Mesenchymal stem cell (in vitro differentiated cells and primary cell): ENCODE measurements around the gene ATP1B3.

Experiments used
- DNase-seq: peaks from one replicate; pipeline ENCODE4 v3.0.0-alpha.2; 2013
- H2AFZ ChIP-seq: one replicate; pipeline ENCODE4 v1.6.1; 2013; ENCODE audit warnings: low read depth, mild to moderate bottlenecking, control low read depth, inconsistent platforms, low read length, moderate library complexity
- H2AK5ac ChIP-seq: 2 replicates; pipeline ENCODE4 v1.6.1; 2013; ENCODE audit warnings: low read length, moderate library complexity, mild to moderate bottlenecking, inconsistent platforms; ENCODE audit not compliant: severe bottlenecking
- H2BK120ac ChIP-seq: one replicate; pipeline ENCODE4 v1.6.1; 2013; ENCODE audit warnings: low read depth, mild to moderate bottlenecking, inconsistent platforms, low read length, moderate library complexity
- H2BK12ac ChIP-seq, 2 experiments: one replicate each; pipeline ENCODE4 v1.6.1; 2013; ENCODE audit warnings: inconsistent platforms in 2 of 2, low read length in 2 of 2, mild to moderate bottlenecking in 2 of 2, moderate library complexity in 2 of 2, control low read depth in 1 of 2
- H2BK15ac ChIP-seq: one replicate; pipeline ENCODE4 v1.6.1; 2013; ENCODE audit warnings: mild to moderate bottlenecking, low read depth, inconsistent platforms; ENCODE audit not compliant: poor library complexity, severe bottlenecking
- H2BK5ac ChIP-seq: 2 replicates; pipeline ENCODE4 v1.6.1; 2013; ENCODE audit warnings: low read depth, mild to moderate bottlenecking, low read length, control low read depth, inconsistent platforms; ENCODE audit not compliant: poor library complexity, severe bottlenecking
- H3K14ac ChIP-seq, 2 experiments: one replicate each; pipeline ENCODE4 v1.6.1; 2013; ENCODE audit warnings: inconsistent platforms in 2 of 2, low read length in 2 of 2, control low read depth in 1 of 2, mild to moderate bottlenecking in 1 of 2, moderate library complexity in 1 of 2
- H3K18ac ChIP-seq, 2 experiments: one replicate each; pipeline ENCODE4 v1.6.1; 2013; ENCODE audit warnings: inconsistent platforms in 2 of 2, low read length in 2 of 2, control low read depth in 1 of 2, low read depth in 1 of 2, mild to moderate bottlenecking in 1 of 2
- H3K23ac ChIP-seq, 2 experiments: one replicate each; pipeline ENCODE4 v1.6.1; 2013; ENCODE audit warnings: inconsistent platforms in 2 of 2, low read length in 2 of 2, mild to moderate bottlenecking in 2 of 2, moderate library complexity in 2 of 2, control low read depth in 1 of 2
- H3K27ac ChIP-seq: 2 replicates; pipeline ENCODE4 v1.5.1; 2013; ENCODE audit warnings: mild to moderate bottlenecking, moderate library complexity, low read length, control low read depth, inconsistent platforms; ENCODE audit not compliant: poor library complexity, severe bottlenecking
- H3K27me3 ChIP-seq, 2 experiments: 2 replicates each; pipeline versions ENCODE4 v1.6.1 to v1.7.0; 2013; ENCODE audit warnings: low read length in 2 of 2, mild to moderate bottlenecking in 2 of 2, moderate library complexity in 2 of 2, control low read depth in 1 of 2, inconsistent platforms in 1 of 2; ENCODE audit not compliant: control insufficient read depth in 1 of 2, insufficient read depth in 1 of 2
- H3K36me3 ChIP-seq, 2 experiments: 2 replicates each; pipeline versions ENCODE4 v1.6.1 to v1.7.0; 2013; ENCODE audit warnings: low read length in 2 of 2, control low read depth in 1 of 2, inconsistent platforms in 1 of 2, low read depth in 1 of 2, mild to moderate bottlenecking in 1 of 2; ENCODE audit not compliant: insufficient read depth in 2 of 2, control insufficient read depth in 1 of 2
- H3K4ac ChIP-seq, 2 experiments: one replicate each; pipeline ENCODE4 v1.6.1; 2013; ENCODE audit warnings: inconsistent platforms in 2 of 2, low read length in 2 of 2, mild to moderate bottlenecking in 2 of 2, moderate library complexity in 2 of 2, control low read depth in 1 of 2, low read depth in 1 of 2
- H3K4me1 ChIP-seq: 2 replicates; pipeline ENCODE4 v1.6.1; 2013; ENCODE audit warnings: low read depth, low read length, control low read depth; ENCODE audit not compliant: control insufficient read depth, insufficient read depth
- H3K4me2 ChIP-seq: 2 replicates; pipeline ENCODE4 v1.6.1; 2013; ENCODE audit warnings: low read length, mild to moderate bottlenecking, inconsistent platforms; ENCODE audit not compliant: poor library complexity, severe bottlenecking
- H3K4me3 ChIP-seq, 2 experiments: 2 replicates each; pipeline versions ENCODE4 v1.5.1 to v1.7.0; 2013; ENCODE audit warnings: low read length in 2 of 2, mild to moderate bottlenecking in 2 of 2, control low read depth in 1 of 2, low read depth in 1 of 2; ENCODE audit not compliant: insufficient read depth in 1 of 2
- H3K79me1 ChIP-seq: replicated peaks from 2 replicates; pipeline ENCODE4 v1.6.1; 2013; ENCODE audit warnings: mild to moderate bottlenecking, control low read depth, low read length, inconsistent platforms; ENCODE audit not compliant: poor library complexity, severe bottlenecking
- H3K9ac ChIP-seq: 2 replicates; pipeline ENCODE4 v1.7.0; 2013; ENCODE audit warnings: mild to moderate bottlenecking, low read length, moderate library complexity
- H3K9me3 ChIP-seq: 2 replicates; pipeline ENCODE4 v1.7.0; 2013; ENCODE audit warnings: mild to moderate bottlenecking, low read length; ENCODE audit not compliant: control insufficient read depth
- H4K8ac ChIP-seq: one replicate; pipeline ENCODE4 v1.6.1; 2013; ENCODE audit warnings: inconsistent platforms, mild to moderate bottlenecking, low read length, moderate library complexity
- H4K91ac ChIP-seq: one replicate; pipeline ENCODE4 v1.6.1; 2013; ENCODE audit warnings: mild to moderate bottlenecking, low read length, inconsistent platforms
- WGBS: methylation state at CpG from one replicate; pipeline ENCODE4 v1.1.7; 2013; ENCODE audit warnings: mixed read lengths; 5-methylcytosine and 5-hydroxymethylcytosine counted together

The ATP1B3 gene

GRCh38 chr3:141853629-141854168 is 22.7 kb upstream of the ATP1B3 start:
- H3K4me1 ChIP-seq, result no peaks in the 10 kb centered on the region
- no peak overlapping the region for H3K4me2 ChIP-seq
- H3K9ac ChIP-seq, result no peak overlapping the region
- no peak for DNase-seq
- no peak overlapping the region for H2AFZ ChIP-seq
- H3K27me3 ChIP-seq, result no peaks in the 10 kb centered on the region
- 92% methylated on average over 8 of the region's 10 CpGs for WGBS
- H2AK5ac ChIP-seq, result no peak overlapping the region
- H3K4me3 ChIP-seq, result no peak overlapping the region
- no peak overlapping the region for H4K91ac ChIP-seq
- no peaks in the 10 kb centered on the region for H3K79me1 ChIP-seq
- no peaks in the 10 kb centered on the region for H3K36me3 ChIP-seq
- H2BK12ac ChIP-seq, result no peak overlapping the region
- H3K27ac ChIP-seq, result no peak overlapping the region
- H3K9me3 ChIP-seq, result no peaks in the 10 kb centered on the region
- H3K14ac ChIP-seq, result no peak overlapping the region
- H2BK5ac ChIP-seq, result no peak overlapping the region
- H3K18ac ChIP-seq, result no peak overlapping the region
- H2BK15ac ChIP-seq, result no peak overlapping the region
- H3K23ac ChIP-seq, result no peak overlapping the region
- no peak overlapping the region for H4K8ac ChIP-seq
- no peak overlapping the region for H2BK120ac ChIP-seq
- H3K4ac ChIP-seq, result no peak overlapping the region

- Histone ChIP-seq H2BK15ac (no peak overlapping the region), H3K27me3 (no peaks in the 10 kb centered on the region)
- 100% methylated on average over 1 of the region's 1 CpG for WGBS
These were observed 21.8 kb upstream of the ATP1B3 start for GRCh38 chr3:141854599-141854998.

GRCh38 chr3:141858312-141858711 is 18.1 kb upstream of the ATP1B3 start:
- Histone ChIP-seq H2BK120ac (no peak overlapping the region), H3K4me1 (no peaks in the 10 kb centered on the region), H3K79me1 (no peaks in the 10 kb centered on the region), H3K27me3 (no peaks in the 10 kb centered on the region), H2AFZ (no peak overlapping the region), H2BK5ac (no peak overlapping the region), H3K4me3 (no peak overlapping the region), H2BK12ac (no peak overlapping the region), H2AK5ac (no peak overlapping the region), H4K8ac (no peak overlapping the region), H3K9ac (no peak overlapping the region), H3K23ac (no peak overlapping the region), H3K36me3 (no peaks in the 10 kb centered on the region), H3K4me2 (no peak overlapping the region), H3K9me3 (no peaks in the 10 kb centered on the region), H2BK15ac (no peak overlapping the region), H3K14ac (no peak overlapping the region), H3K27ac (no peak overlapping the region), H4K91ac (no peak overlapping the region), H3K18ac (no peak overlapping the region), H3K4ac (no peak overlapping the region)
- WGBS, result 81% methylated on average over 1 of the region's 2 CpGs
- DNase-seq, result no peak

More at GRCh38 chr3:141854599-141854998, 21.8 kb upstream of the ATP1B3 start:
- Histone ChIP-seq H3K4me2 (no peak overlapping the region), H2AK5ac (no peak overlapping the region), H4K8ac (no peak overlapping the region), H2BK12ac (no peak overlapping the region), H2BK120ac (no peak overlapping the region), H2AFZ (no peak overlapping the region), H3K23ac (no peak overlapping the region), H3K4ac (no peak overlapping the region), H3K9ac (no peak overlapping the region), H3K79me1 (no peaks in the 10 kb centered on the region), H3K18ac (no peak overlapping the region), H3K9me3 (no peaks in the 10 kb centered on the region), H3K4me3 (no peak overlapping the region), H3K36me3 (no peaks in the 10 kb centered on the region), H3K4me1 (no peaks in the 10 kb centered on the region), H3K14ac (no peak overlapping the region), H4K91ac (no peak overlapping the region), H3K27ac (no peak overlapping the region), H2BK5ac (no peak overlapping the region)
- no peak for DNase-seq

- H3K36me3 ChIP-seq, result no peaks in the 10 kb centered on the region
These were observed 16.8 kb upstream of the ATP1B3 start for GRCh38 chr3:141859651-141860050.

More at GRCh38 chr3:141859651-141860050, 16.8 kb upstream of the ATP1B3 start:
- no peak overlapping the region for H2BK12ac ChIP-seq
- no peak overlapping the region for H2BK120ac ChIP-seq
- no peak overlapping the region for H3K14ac ChIP-seq
- H2BK5ac ChIP-seq, result no peak overlapping the region
- H3K4me3 ChIP-seq, result no peak overlapping the region
- no peak overlapping the region for H2AK5ac ChIP-seq
- no peaks in the 10 kb centered on the region for H3K4me1 ChIP-seq
- no peak overlapping the region for H3K18ac ChIP-seq
- no peak overlapping the region for H3K9ac ChIP-seq
- H3K79me1 ChIP-seq, result no peaks in the 10 kb centered on the region
- no peak overlapping the region for H4K8ac ChIP-seq
- H3K4ac ChIP-seq, result no peak overlapping the region
- H3K4me2 ChIP-seq, result no peak overlapping the region
- 69% methylated on average over 4 of the region's 4 CpGs for WGBS
- no peak overlapping the region for H4K91ac ChIP-seq
- H3K23ac ChIP-seq, result no peak overlapping the region
- H2BK15ac ChIP-seq, result no peak overlapping the region
- H3K27me3 ChIP-seq, result no peaks in the 10 kb centered on the region
- no peaks in the 10 kb centered on the region for H3K9me3 ChIP-seq
- no peak overlapping the region for H3K27ac ChIP-seq
- no peak for DNase-seq
- H2AFZ ChIP-seq, result no peak overlapping the region
